HCT116 (cell line): Measurements from ENCODE around the gene TTC23L. TPM values are rescaled to one million over a fixed set of nuclear protein-coding genes. Genes with fewer than 3 reads are reported as not detected.

Source experiments
- ATAC-seq: fragments of 200-7000 bp; cut with Tn5 transposase; 2 replicates; pipeline ENCODE4 v1.9.1; 2020; ENCODE audit warnings: mild to moderate bottlenecking, moderate library complexity
- BruUV-seq: library from RNA; stranded (reverse); fragments of 400-500 nt; replicated peaks from 2 replicates; lab custom pipeline; 2021; lab: Mats Ljungman, UMichigan
- CTCF ChIA-PET: fragments of 300-600 bp; sonication (Branson Sonifier 250); formaldehyde crosslinking; loops from one replicate; lab custom pipeline; 2021; ENCODE audit warnings: antibody characterized with exemption; lab: Charles Lee
- POLR2A ChIA-PET: fragments of 300-600, 350-600 bp; sonication (Branson Sonifier 250); formaldehyde crosslinking; loops from one replicate; lab custom pipeline; 2021; ENCODE audit warnings: antibody characterized with exemption; lab: Charles Lee
- RAD21 ChIA-PET, 2 experiments: fragments of 300-600 bp; sonication (Branson Sonifier 250); formaldehyde crosslinking; loops; one replicate each; lab custom pipeline; 2023; ENCODE audit warnings: low total read pairs in 2 of 2; ENCODE audit not compliant: uncharacterized antibody in 2 of 2, unreplicated experiment in 2 of 2, low non-redundant PET in 1 of 2; lab: Charles Lee
- DNase-seq: peaks from one replicate; pipeline ENCODE4 v3.0.0-alpha.2; 2010; ENCODE audit warnings: low read depth, low spot score
- H2AFZ ChIP-seq: fragments of 200-600 bp; shearing (Covaris generic), sonication (generic); 2 replicates; pipeline ENCODE4 v1.6.1; 2017; ENCODE audit warnings: low read depth, mixed run types, mixed read lengths, antibody characterized with exemption, low read length; ENCODE audit not compliant: poor library complexity, severe bottlenecking
- H3K27ac ChIP-seq: 2 replicates; pipeline ENCODE4 v1.5.1; 2012; ENCODE audit warnings: low read depth, low read length
- H3K27me3 ChIP-seq: fragments of 200-600 bp; sonication (generic); 2 replicates; pipeline ENCODE4 v1.6.1; 2016; ENCODE audit warnings: mixed run types, low read length, mixed read lengths; ENCODE audit not compliant: insufficient read depth
- H3K36me3 ChIP-seq, 2 experiments: fragments of 200-500 bp in 1 of 2; fragments of 200-600 bp in 1 of 2; sonication (Bioruptor generic) in 1 of 2; sonication (generic) in 1 of 2; 2 replicates each; pipeline versions ENCODE4 v1.5.1 to v1.6.1; 2014 to 2016; ENCODE audit warnings: low read length in 2 of 2, inconsistent platforms in 1 of 2, mixed read lengths in 1 of 2, mixed run types in 1 of 2; ENCODE audit not compliant: insufficient read depth in 2 of 2, control insufficient read depth in 1 of 2
- H3K4me1 ChIP-seq, 2 experiments: fragments of 200-600 bp in 1 of 2; sonication (generic) in 1 of 2; 2 replicates each; pipeline versions ENCODE4 v1.5.1 to v1.6.1; 2012 to 2017; ENCODE audit warnings: low read length in 2 of 2, inconsistent platforms in 1 of 2, mild to moderate bottlenecking in 1 of 2, mixed read lengths in 1 of 2, mixed run types in 1 of 2, moderate library complexity in 1 of 2; ENCODE audit not compliant: insufficient read depth in 2 of 2, control insufficient read depth in 1 of 2
- H3K4me2 ChIP-seq: fragments of 200-600 bp; sonication (generic); 2 replicates; pipeline ENCODE4 v1.6.1; 2017; ENCODE audit warnings: mixed run types, low read length, mixed read lengths
- H3K4me3 ChIP-seq, 2 experiments: fragments of 200-600 bp in 1 of 2; sonication (generic) in 1 of 2; replicated peaks in 1 of 2; 2 replicates each; pipeline ENCODE4 v1.5.1; 2011 to 2016; ENCODE audit warnings: low read length in 2 of 2, control low read depth in 1 of 2, low read depth in 1 of 2, mild to moderate bottlenecking in 1 of 2, mixed read lengths in 1 of 2, mixed run types in 1 of 2
- H3K79me2 ChIP-seq: fragments of 200-600 bp; sonication (generic); 2 replicates; pipeline ENCODE4 v1.6.1; 2017; ENCODE audit warnings: mild to moderate bottlenecking, mixed run types, low read length, moderate library complexity, mixed read lengths; ENCODE audit not compliant: insufficient read depth
- H3K9ac ChIP-seq: fragments of 200-600 bp; sonication (generic); 2 replicates; pipeline ENCODE4 v1.6.1; 2016; ENCODE audit warnings: low read length, mixed read lengths
- H3K9me2 ChIP-seq: fragments of 200-600 bp; sonication (generic), shearing (Covaris generic); 2 replicates; pipeline ENCODE4 v1.6.1; 2017; ENCODE audit warnings: mixed run types, mild to moderate bottlenecking, moderate library complexity; ENCODE audit not compliant: insufficient read depth
- H3K9me3 ChIP-seq, 2 experiments: fragments of 200-500 bp in 1 of 2; fragments of 200-600 bp in 1 of 2; sonication (Bioruptor generic) in 1 of 2; sonication (generic) in 1 of 2; 2 replicates each; pipeline ENCODE4 v1.6.1; 2014 to 2017; ENCODE audit warnings: low read length in 2 of 2, mixed read lengths in 2 of 2, inconsistent platforms in 1 of 2, low read depth in 1 of 2, mild to moderate bottlenecking in 1 of 2, mixed run types in 1 of 2, moderate library complexity in 1 of 2; ENCODE audit not compliant: control insufficient read depth in 1 of 2, insufficient read depth in 1 of 2
- H4K20me1 ChIP-seq: fragments of 200-600 bp; sonication (generic), shearing (Covaris generic); 2 replicates; pipeline ENCODE4 v1.6.1; 2017; ENCODE audit warnings: mixed run types, mild to moderate bottlenecking, moderate library complexity; ENCODE audit not compliant: insufficient read depth
- ATF3 ChIP-seq: IDR thresholded peaks from 2 replicates; pipeline ENCODE4 v1.6.1; 2012
- CEBPB ChIP-seq: IDR thresholded peaks from 2 replicates; pipeline ENCODE4 v1.6.1; 2012; ENCODE audit warnings: low read depth
- EGR1 ChIP-seq: IDR thresholded peaks from 2 replicates; pipeline ENCODE4 v1.6.1; 2012; ENCODE audit warnings: low read depth
- EZH2 ChIP-seq: fragments of 200-600 bp; sonication (generic); IDR thresholded peaks from 2 replicates; pipeline ENCODE4 v1.6.1; 2017; ENCODE audit warnings: antibody characterized with exemption, mixed run types
- EZH2phosphoT487 ChIP-seq: fragments of 200-600 bp; IDR thresholded peaks from 2 replicates; pipeline ENCODE4 v1.6.1; 2018; ENCODE audit warnings: antibody characterized with exemption, borderline replicate concordance
- FOSL1 ChIP-seq: IDR thresholded peaks from 2 replicates; pipeline ENCODE4 v1.6.1; 2012; ENCODE audit warnings: low read depth
- MAX ChIP-seq: IDR thresholded peaks from 2 replicates; pipeline ENCODE4 v1.6.1; 2012
- POLR2A ChIP-seq: IDR thresholded peaks from 2 replicates; pipeline ENCODE4 v1.7.0; 2011; ENCODE audit warnings: borderline replicate concordance; ENCODE audit not compliant: insufficient read depth, insufficient read length; ENCODE audit errors: extremely low read depth
- POLR2AphosphoS5 ChIP-seq: IDR thresholded peaks from 2 replicates; pipeline ENCODE4 v1.6.1; 2011; ENCODE audit warnings: mild to moderate bottlenecking, low read depth, low read length, moderate library complexity
- RAD21 ChIP-seq: IDR thresholded peaks from 2 replicates; pipeline ENCODE4 v1.6.1; 2012; ENCODE audit warnings: low read depth, mild to moderate bottlenecking
- REST ChIP-seq: IDR thresholded peaks from 2 replicates; pipeline ENCODE4 v1.6.1; 2012; ENCODE audit warnings: low read depth
- SIN3A ChIP-seq: IDR thresholded peaks from 2 replicates; pipeline ENCODE4 v1.6.1; 2012; ENCODE audit warnings: low read depth
- TCF7L2 ChIP-seq: IDR thresholded peaks from 2 replicates; pipeline ENCODE4 v1.7.0; 2011; ENCODE audit warnings: borderline replicate concordance, inconsistent platforms; ENCODE audit not compliant: insufficient read depth, insufficient read length; ENCODE audit errors: extremely low read depth
- YY1 ChIP-seq: IDR thresholded peaks from 2 replicates; pipeline ENCODE4 v1.6.1; 2011; ENCODE audit warnings: low read length, low read depth, moderate library complexity, mild to moderate bottlenecking; ENCODE audit not compliant: insufficient replicate concordance; ENCODE audit errors: extremely low read depth
- ZNF274 ChIP-seq: fragments of 200-500 bp; sonication (Bioruptor generic); IDR thresholded peaks from 2 replicates; pipeline ENCODE4 v1.6.1; 2014; ENCODE audit warnings: mild to moderate bottlenecking, low read depth, low read length, inconsistent platforms
- intact Hi-C: fragments of 100-400 bp; cut with micrococcal nuclease; formaldehyde crosslinking; loops from 2 replicates; pipeline ENCODE4 v1.10.0; 2022
- total RNA-seq: library from RNA; stranded (reverse); gene quantifications from one replicate; pipeline ENCODE4 v1.2.1, GENCODE V29; 2021; ENCODE audit not compliant: unreplicated experiment

The TTC23L gene
- total RNA-seq, 1 experiment from 2014 or later: 1.0 TPM

- Histone ChIP-seq H2AFZ (no peak overlapping the region), H3K27ac (no peak overlapping the region), H3K9ac (no peak overlapping the region), H3K27me3 (no peaks in the 10 kb centered on the region)
- DNase-seq: no peak
- POLR2A ChIA-PET: no interaction called here
- TF ChIP-seq EZH2phosphoT487: no peak
- TF ChIP-seq FOSL1: no peak
- no peak for TF ChIP-seq MAX
- TF ChIP-seq TCF7L2: no peak
- no peak for TF ChIP-seq SIN3A
- TF ChIP-seq, all 23 proteins: peak for 0
- H3K4me3 ChIP-seq: no peak overlapping the region
- H3K4me2 ChIP-seq: no peak overlapping the region
- intact Hi-C loops: no loop called here
- H3K4me1 ChIP-seq: peaks cover 4 to 15% of the 10 kb centered on the region in 2 experiments; a peak in 3 of 4 replicates
- no peaks in the 10 kb centered on the region for H3K79me2 ChIP-seq
- CTCF ChIA-PET: no interaction called here
- H3K9me2 ChIP-seq: no peaks in the 10 kb centered on the region
- ATAC-seq: no peak
- H3K9me3 ChIP-seq: no peaks in the 10 kb centered on the region
- no TSS peak for BruUV-seq
- H3K36me3 ChIP-seq: peaks cover 0 to 2% of the 10 kb centered on the region in 2 experiments; a peak in 2 of 4 replicates
- H4K20me1 ChIP-seq: no peaks in the 10 kb centered on the region
- RAD21 ChIA-PET: no interaction called here
These were observed 3.3 kb upstream of the TTC23L start for GRCh38 chr5:34835664-34836063.

DNA sequence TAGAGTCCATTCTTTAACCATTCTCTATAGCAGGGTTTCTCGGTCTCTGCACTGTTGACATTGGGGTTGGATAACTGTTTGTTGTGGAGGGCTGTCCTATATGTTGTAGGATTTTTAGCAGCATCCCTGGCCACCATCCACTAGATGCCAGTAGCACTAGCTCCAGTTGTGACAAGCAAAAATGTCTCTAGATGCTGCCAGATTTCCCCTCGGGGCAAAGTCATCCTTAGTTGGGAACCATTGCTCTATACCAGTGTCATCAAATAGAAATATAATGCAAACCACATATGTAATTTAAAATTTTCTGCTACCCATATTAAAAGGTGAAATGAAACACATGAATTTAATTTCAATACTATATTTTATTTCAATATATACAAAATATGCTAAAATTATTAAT lies 2.9 kb downstream of the TTC23L start:
- intact Hi-C loops: no loop called here
- BruUV-seq: no TSS peak
- ChIA-PET CTCF (no interaction called here), RAD21 (no interaction called here), POLR2A (no interaction called here)
- H3K4me3 ChIP-seq: no peak overlapping the region
- TF ChIP-seq RAD21: no peak
- TF ChIP-seq FOSL1: no peak
- no peak for TF ChIP-seq EGR1
- no peak for TF ChIP-seq EZH2
- no peak for TF ChIP-seq ZNF274
- no peak for TF ChIP-seq POLR2AphosphoS5
- TF ChIP-seq YY1: no peak
- no peak for TF ChIP-seq POLR2A
- no peak for TF ChIP-seq SIN3A
- no peak for TF ChIP-seq REST
- no peak for TF ChIP-seq TCF7L2
- TF ChIP-seq EZH2phosphoT487: no peak
- no peak for TF ChIP-seq MAX
- no peak for TF ChIP-seq ATF3
- no peak for TF ChIP-seq CEBPB
- no peak overlapping the region for H2AFZ ChIP-seq
- H4K20me1 ChIP-seq: no peaks in the 10 kb centered on the region
- H3K9me2 ChIP-seq: no peaks in the 10 kb centered on the region
- DNase-seq (no peak), ATAC-seq (no peak)
- H3K9me3 ChIP-seq: no peaks in the 10 kb centered on the region
- no peaks in the 10 kb centered on the region for H3K27me3 ChIP-seq
- H3K4me1 ChIP-seq: peaks cover 4 to 15% of the 10 kb centered on the region in 2 experiments; a peak in 3 of 4 replicates
- H3K79me2 ChIP-seq: no peaks in the 10 kb centered on the region
- H3K9ac ChIP-seq: no peak overlapping the region
- H3K36me3 ChIP-seq: no peaks in the 10 kb centered on the region
- no peak overlapping the region for H3K27ac ChIP-seq
- no peak overlapping the region for H3K4me2 ChIP-seq
